ENCODE measurements around the gene PCDHA13.

DNA sequence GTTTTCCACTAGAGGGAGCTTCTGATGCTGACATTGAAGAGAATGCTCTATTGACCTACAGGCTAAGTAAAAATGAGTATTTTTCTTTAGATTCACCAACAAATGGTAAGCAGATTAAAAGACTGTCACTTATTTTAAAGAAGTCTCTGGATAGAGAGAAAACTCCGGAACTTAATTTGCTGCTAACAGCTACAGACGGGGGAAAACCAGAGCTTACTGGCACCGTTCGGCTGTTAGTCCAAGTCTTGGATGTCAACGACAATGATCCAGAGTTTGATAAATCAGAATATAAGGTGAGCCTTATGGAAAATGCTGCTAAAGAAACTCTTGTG is 12.4 kb upstream of the PCDHA13 start:
- no peak for TF ChIP-seq POLR2AphosphoS5 (IDR thresholded peaks at IDR 0.05)
- TF ChIP-seq EP300 (IDR thresholded peaks at IDR 0.05) = no peak
- no peak for TF ChIP-seq POLR2A (IDR thresholded peaks at IDR 0.05)
- TF ChIP-seq, protein P1, sequence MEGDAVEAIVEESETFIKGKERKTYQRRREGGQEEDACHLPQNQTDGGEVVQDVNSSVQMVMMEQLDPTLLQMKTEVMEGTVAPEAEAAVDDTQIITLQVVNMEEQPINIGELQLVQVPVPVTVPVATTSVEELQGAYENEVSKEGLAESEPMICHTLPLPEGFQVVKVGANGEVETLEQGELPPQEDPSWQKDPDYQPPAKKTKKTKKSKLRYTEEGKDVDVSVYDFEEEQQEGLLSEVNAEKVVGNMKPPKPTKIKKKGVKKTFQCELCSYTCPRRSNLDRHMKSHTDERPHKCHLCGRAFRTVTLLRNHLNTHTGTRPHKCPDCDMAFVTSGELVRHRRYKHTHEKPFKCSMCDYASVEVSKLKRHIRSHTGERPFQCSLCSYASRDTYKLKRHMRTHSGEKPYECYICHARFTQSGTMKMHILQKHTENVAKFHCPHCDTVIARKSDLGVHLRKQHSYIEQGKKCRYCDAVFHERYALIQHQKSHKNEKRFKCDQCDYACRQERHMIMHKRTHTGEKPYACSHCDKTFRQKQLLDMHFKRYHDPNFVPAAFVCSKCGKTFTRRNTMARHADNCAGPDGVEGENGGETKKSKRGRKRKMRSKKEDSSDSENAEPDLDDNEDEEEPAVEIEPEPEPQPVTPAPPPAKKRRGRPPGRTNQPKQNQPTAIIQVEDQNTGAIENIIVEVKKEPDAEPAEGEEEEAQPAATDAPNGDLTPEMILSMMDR (IDR thresholded peaks at IDR 0.05) = no peak

All from suprapubic skin (tissue), 4 donors.